ENCODE measurements around the gene CRYBG2. TPM values are rescaled to one million over a fixed set of nuclear protein-coding genes. Genes with fewer than 3 reads are reported as not detected.

The CRYBG2 gene
- total and polyA plus RNA-seq, 2 of the 8 experiments (the other 6 are each of a cell fraction or from before 2014, with no cell fraction given) = 14.2 to 17.0 TPM

DNA sequence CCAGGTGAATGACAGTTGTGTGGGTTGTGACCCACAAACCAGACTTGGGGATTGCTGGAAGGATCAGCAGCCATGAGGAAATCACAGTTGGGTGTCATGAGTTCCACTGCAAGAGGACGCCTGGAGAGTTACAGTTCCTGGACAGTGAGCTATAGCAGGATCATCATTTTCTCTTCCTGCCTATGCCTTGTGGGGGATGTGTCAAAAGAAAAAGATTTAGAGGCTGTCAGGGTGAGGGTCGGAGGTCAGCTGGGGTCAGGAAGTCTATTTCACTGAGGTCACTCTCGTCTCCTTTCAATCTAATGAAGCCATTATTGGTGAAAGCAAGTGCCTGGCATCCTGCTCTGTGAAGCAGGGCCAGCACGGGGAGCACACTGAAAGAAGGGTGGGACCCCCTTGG, 49.7 kb upstream of the CRYBG2 start:
- Histone ChIP-seq H2BK120ac (replicated peaks; ENCODE audit: low read depth, low read length) (no peak overlapping the region), H3K4me3 (ENCODE audit: extremely low read depth in 1 of 4, insufficient read depth in 2 of 4, low read depth in 3 of 4, low read length in 4 of 4) (no peak overlapping the region), H3K14ac (ENCODE audit: insufficient read length) (no peak overlapping the region), H2BK5ac (ENCODE audit: low read depth, low read length) (no peak overlapping the region; the same call in 1 of the 2 replicates), H3K9me3 (ENCODE audit: insufficient read depth in 2 of 2, low read depth in 1 of 2, low read length in 1 of 2) (no peaks in the 10 kb centered on the region), H3K27ac (ENCODE audit: low read depth, low read length) (no peak overlapping the region), H3K9ac (replicated peaks in 1 of 4; ENCODE audit: extremely low read depth in 1 of 4, low read depth in 3 of 4, low read length in 3 of 4) (peak overlapping the region in 1 of 4 experiments; percentile 4; a peak in 1 of 7 replicates), H3K18ac (ENCODE audit: extremely low read depth, low read length) (no peak overlapping the region), H3K79me2 (ENCODE audit: control insufficient read depth in 1 of 2, insufficient read depth in 2 of 2, low read length in 2 of 2) (no peaks in the 10 kb centered on the region), H3K27me3 (replicated peaks in 1 of 4; ENCODE audit: control insufficient read depth in 3 of 4, extremely low read depth in 1 of 4, insufficient read depth in 3 of 4, low read length in 3 of 4) (no peaks in the 10 kb centered on the region), H2BK20ac (ENCODE audit: low read length) (no peak overlapping the region), H3K23ac (ENCODE audit: insufficient read length) (no peak overlapping the region), H2BK15ac (ENCODE audit: low read length) (0 out of 2 replicates have a peak overlapping the region, but pooled peaks have one; percentile 4), H3K23me2 (ENCODE audit: low read depth, low read length) (no peaks in the 10 kb centered on the region; the same call in 1 of the 2 replicates), H2AK5ac (ENCODE audit: low read depth, low read length) (no peak overlapping the region), H2BK12ac (ENCODE audit: low read depth, low read length) (no peak overlapping the region), H4K91ac (replicated peaks; ENCODE audit: insufficient read length, low read length) (no peak overlapping the region), H4K5ac (ENCODE audit: insufficient read length, low read depth, low read length) (no peak overlapping the region), H4K20me1 (replicated peaks in 1 of 2; ENCODE audit: control insufficient read depth in 1 of 2, insufficient read depth in 2 of 2, low read length in 2 of 2) (peaks cover 0 to 1% of the 10 kb centered on the region in 2 experiments), H3K4ac (replicated peaks; ENCODE audit: insufficient read length, low read depth, low read length) (no peak overlapping the region), H3K79me1 (ENCODE audit: low read depth, low read length) (no peaks in the 10 kb centered on the region), H2AFZ (ENCODE audit: low read length) (no peak overlapping the region), H3K36me3 (ENCODE audit: control insufficient read depth in 2 of 4, insufficient read depth in 4 of 4, low read length in 3 of 4) (no peaks in the 10 kb centered on the region), H3K4me2 (ENCODE audit: insufficient read depth in 1 of 2, low read depth in 2 of 2, low read length in 2 of 2) (no peak overlapping the region), H3K56ac (replicated peaks; ENCODE audit: insufficient read length, low read depth, low read length) (no peak overlapping the region), H4K8ac (ENCODE audit: extremely low read depth, insufficient read depth, low read length) (no peak overlapping the region), H3K4me1 (replicated peaks in 1 of 4; ENCODE audit: control insufficient read depth in 3 of 4, insufficient read depth in 4 of 4, low read length in 3 of 4) (0 out of 7 replicates have a peak, but pooled peaks cover 0 to under 1% (median 0%) of the 10 kb centered on the region in 4 experiments)
- TF ChIP-seq GTF2F1 (IDR thresholded peaks at IDR 0.05; ENCODE audit: borderline replicate concordance, low read depth, low read length) = no peak
- TF ChIP-seq JUN (IDR thresholded peaks at IDR 0.05; ENCODE audit: low read depth, low read length) = no peak
- TF ChIP-seq PHF8 (conservative IDR thresholded peaks at IDR 0.05; ENCODE audit: low read depth, low read length) = no peak
- WGBS, 2 experiments (ENCODE audit: extremely low coverage in 1 of 2, insufficient coverage in 1 of 2, insufficient read length in 1 of 2, insufficient replicate concordance in 2 of 2, low coverage in 1 of 2, low lambda C conversion rate in 2 of 2, missing lambda C conversion rate in 1 of 2) = 83% methylated on average over 4 of the region's 4 CpGs; no CpG with 5 or more reads in 1 of the 2 experiments
- DNase-seq (ENCODE audit: low read depth in 1 of 2, low spot score in 2 of 2) (no peak), FAIRE-seq (no peak)
- POLR2A ChIA-PET (ENCODE audit: partially characterized antibody) = interaction anchor here (1.6 kb wide), 1 partner anchor 13 kb away, joined by 4 read pairs; no protein-coding TSS in a partner anchor
- CTCF ChIA-PET (ENCODE audit: partially characterized antibody) = interaction anchor here (0.6 to 1.1 kb wide), 3 partner anchors 12 to 299 kb away, joined by 3 read pairs; no protein-coding TSS in a partner anchor
